HAP-1 (cell line): ENCODE data around the gene GAMT.

Experiments used
- DNase-seq, 2 experiments: peaks; one replicate each; pipeline ENCODE4 v3.0.0-alpha.2; 2016 to 2020; ENCODE audit warnings: low spot score in 2 of 2
- H3K27me3 ChIP-seq: fragments of 250-450 bp; sonication (Bioruptor Pico); 2 replicates; pipeline ENCODE4 v1.5.1; 2020; ENCODE audit warnings: low read depth, mild to moderate bottlenecking, moderate library complexity
- H3K36me3 ChIP-seq: fragments of 250-450 bp; sonication (Bioruptor Pico); replicated peaks from 2 replicates; pipeline ENCODE4 v1.5.1; 2020; ENCODE audit warnings: mild to moderate bottlenecking
- H3K4me1 ChIP-seq: fragments of 250-450 bp; sonication (Bioruptor Pico); 2 replicates; pipeline ENCODE4 v1.5.1; 2020; ENCODE audit warnings: mild to moderate bottlenecking
- H3K4me3 ChIP-seq: fragments of 250-450 bp; sonication (Bioruptor Pico); 2 replicates; pipeline ENCODE4 v1.5.1; 2020; ENCODE audit warnings: mild to moderate bottlenecking, moderate library complexity
- H3K9me3 ChIP-seq: fragments of 250-450 bp; sonication (Bioruptor Pico); 2 replicates; pipeline ENCODE4 v1.5.1; 2020; ENCODE audit warnings: mild to moderate bottlenecking, moderate library complexity
- in situ Hi-C: fragments of 300-500 bp; cut with MboI; formaldehyde crosslinking; loops from 3 replicates; pipeline ENCODE4 v1.14.3; 2020; ENCODE audit warnings: low sequenced_read_pairs, inconsistent platforms, mixed read lengths

GAMT gene

DNA sequence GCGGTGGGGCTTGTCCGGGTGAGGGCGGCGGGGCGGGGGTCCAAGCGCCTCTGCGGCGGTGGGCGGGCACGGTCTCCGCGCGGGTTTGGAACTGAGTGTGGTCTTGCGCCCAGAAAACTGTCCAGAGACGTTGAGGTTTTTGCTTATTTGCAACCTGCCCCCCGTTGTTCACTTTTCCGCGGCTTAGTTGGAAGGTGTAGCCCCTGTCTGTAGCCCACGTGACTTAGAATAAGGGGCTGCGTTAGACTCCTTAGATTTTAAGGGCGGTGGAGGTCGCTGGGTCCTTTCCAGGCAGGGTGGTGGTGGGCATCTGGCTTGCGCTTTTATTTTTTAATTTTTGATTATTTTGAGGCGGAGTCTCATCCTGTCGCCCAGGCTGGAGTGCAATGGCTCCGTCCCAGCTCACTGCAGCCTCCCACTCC, 37.6 kb upstream of the GAMT start:
- Histone ChIP-seq H3K36me3 (peaks cover 67% of the 10 kb centered on the region), H3K27me3 (no peaks in the 10 kb centered on the region), H3K4me1 (peaks cover 16% of the 10 kb centered on the region), H3K9me3 (no peaks in the 10 kb centered on the region), H3K4me3 (peak overlapping the region; percentile 99)
- in situ Hi-C loops, result no loop called here
- DNase-seq, result no peak

DNA sequence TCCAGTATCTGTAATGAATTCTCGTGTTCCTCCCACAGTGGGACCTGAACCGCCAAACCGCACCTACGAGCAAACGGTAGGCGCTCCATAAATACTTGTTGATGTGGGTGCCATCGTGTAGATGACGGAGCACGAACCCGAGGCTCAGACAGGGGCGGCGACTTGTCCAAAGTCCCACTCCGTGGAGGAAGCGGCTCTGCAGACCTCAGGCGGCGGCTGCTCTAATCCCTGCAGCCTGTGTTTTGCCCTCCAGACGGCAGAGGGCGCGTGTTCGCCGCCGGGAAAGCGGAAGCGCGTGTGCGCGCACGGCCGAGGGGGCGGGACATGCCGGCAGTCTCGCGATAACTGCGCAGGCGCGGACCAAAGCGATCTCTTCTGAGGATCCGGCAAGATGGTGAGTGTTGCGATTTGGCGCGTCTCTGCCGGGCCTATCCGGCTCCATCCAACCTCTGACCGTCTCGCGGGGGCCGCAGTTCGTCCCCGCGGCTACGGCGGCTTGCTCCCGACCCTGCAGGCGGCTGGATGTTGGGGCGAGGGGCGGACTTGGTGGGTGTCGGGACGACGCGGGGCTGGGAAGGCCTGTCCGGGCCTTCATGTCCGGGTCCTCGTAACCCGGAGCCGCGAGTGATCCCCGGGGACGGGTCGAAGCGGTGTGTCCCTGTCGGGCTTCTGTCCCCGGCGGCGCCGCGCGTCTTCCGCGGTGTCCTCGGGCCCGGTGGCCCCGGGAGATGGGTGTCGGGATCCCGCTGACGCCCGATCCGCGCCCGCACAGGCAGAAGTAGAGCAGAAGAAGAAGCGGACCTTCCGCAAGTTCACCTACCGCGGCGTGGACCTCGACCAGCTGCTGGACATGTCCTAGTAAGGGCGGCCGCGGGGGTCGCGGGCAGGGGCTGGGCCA, 36.9 kb upstream of the GAMT start, which contains the start of gene RPS15:
Gene RPS15 (plus strand): TSS at position 362 of the 898 bp plus-strand sequence. CDS start 30 bp downstream, at position 392.
- Histone ChIP-seq H3K4me3 (peak within 1 kb of the TSS; percentile 99), H3K27me3 (no peaks in the 10 kb centered on the region), H3K4me1 (peaks cover 10% of the 10 kb centered on the region), H3K9me3 (no peaks in the 10 kb centered on the region), H3K36me3 (peaks cover 68% of the 10 kb centered on the region)
- DNase-seq, result peak; percentile 80 to 95
- in situ Hi-C loops, result no loop called here

DNA sequence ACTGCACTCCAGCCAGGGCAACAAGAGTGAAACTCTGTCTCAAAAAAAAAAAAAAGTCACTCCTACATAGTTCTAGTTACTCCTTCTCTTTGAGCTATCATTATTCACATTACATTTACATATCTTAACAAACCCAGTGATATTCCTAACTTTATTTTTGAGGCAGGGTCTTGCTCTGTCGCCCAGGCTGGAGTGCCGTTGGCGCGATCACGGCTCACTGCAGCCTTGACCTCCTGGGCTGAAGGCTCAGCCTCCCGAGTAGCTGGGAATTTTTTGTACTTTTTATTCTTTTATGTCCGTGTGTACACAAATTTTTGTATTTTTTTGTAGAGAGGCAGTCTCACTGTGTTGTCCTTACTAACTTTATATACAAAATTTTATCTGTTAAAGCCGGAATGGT, 36.3 kb upstream of the GAMT start:
- no peak for DNase-seq
- Histone ChIP-seq H3K36me3 (peaks cover 70% of the 10 kb centered on the region), H3K9me3 (no peaks in the 10 kb centered on the region), H3K27me3 (no peaks in the 10 kb centered on the region), H3K4me1 (peaks cover 9% of the 10 kb centered on the region), H3K4me3 (peak overlapping the region; percentile 99)
- in situ Hi-C loops, result no loop called here

DNA sequence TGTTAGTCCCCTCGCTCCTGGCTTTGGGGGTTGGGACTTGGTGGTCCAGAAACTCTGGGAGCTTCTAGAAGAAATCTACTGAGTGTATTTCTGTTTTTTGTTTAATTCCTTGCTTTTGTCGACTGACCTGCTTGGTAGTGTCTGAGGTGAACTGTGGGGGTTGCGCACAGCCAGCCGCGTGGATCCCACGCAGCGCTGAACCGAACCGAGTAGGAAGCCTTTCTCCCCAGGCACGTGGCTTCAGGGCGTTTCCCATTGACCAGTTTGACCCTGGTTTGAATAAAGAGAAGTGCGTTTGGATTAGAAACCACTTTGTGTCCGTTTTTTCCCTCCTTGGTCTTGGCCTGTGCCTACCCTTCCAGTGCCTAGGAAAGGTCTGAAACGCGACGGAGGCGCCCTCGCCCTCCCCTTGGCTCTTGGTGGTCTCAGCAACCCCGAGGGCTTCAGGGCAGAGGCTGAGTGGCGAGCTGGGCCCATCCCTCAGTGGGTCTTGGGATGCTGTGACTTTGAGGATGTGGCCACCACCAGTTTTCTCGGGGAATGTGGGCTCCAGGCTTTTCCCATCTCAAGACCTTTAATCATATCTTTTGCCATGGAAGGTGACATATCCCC, 34.1 kb upstream of the GAMT start:
- H3K27me3 ChIP-seq, result no peaks in the 10 kb centered on the region
- no peak overlapping the region for H3K4me3 ChIP-seq
- H3K9me3 ChIP-seq, result no peaks in the 10 kb centered on the region
- DNase-seq, result no peak
- H3K36me3 ChIP-seq, result peaks cover 70% of the 10 kb centered on the region
- H3K4me1 ChIP-seq, result peaks cover 6% of the 10 kb centered on the region
- in situ Hi-C loops, result no loop called here

DNA sequence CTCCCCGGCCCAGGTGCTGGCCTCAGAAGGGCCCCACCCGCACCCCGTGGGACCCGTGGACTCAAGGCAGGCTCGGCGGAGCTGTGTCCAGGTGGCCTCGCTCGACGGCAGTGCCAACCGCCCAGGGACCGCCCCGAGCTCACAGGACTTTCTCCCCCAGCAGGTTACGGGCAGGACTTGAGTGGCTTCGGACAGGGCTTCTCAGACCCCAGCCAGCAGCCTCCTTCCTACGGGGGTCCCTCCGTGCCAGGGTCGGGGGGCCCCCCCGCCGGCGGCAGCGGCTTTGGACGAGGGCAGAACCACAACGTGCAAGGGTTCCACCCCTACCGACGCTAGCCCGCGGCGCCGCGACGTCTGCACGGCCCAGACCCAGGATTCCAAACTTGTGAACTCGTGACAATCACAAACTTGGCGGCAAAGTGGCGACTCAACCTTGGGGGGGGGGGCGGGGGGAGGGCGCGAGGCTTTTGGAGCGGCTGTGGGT, 33.3 kb upstream of the GAMT start:
- no peak for DNase-seq
- in situ Hi-C loops, result no loop called here
- H3K36me3 ChIP-seq, result peaks cover 68% of the 10 kb centered on the region
- no peaks in the 10 kb centered on the region for H3K9me3 ChIP-seq
- H3K4me3 ChIP-seq, result no peak overlapping the region
- no peaks in the 10 kb centered on the region for H3K27me3 ChIP-seq
- H3K4me1 ChIP-seq, result no peaks in the 10 kb centered on the region

DNA sequence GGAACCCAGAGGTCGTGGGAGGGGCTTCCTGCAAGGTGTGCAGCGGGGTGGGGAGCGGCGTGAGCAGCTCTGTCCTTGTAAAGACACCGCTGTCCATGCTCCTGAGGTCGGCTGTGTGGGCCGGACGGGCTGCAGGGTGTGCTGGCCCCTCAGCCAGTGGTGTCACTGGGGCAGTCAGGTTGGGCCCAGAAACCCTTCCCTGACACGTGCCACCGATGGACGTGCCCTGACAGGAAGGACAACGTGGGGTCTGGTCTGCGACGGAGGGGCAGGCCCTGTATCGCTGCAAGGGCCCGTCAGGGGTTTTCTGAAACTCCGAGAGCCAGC, 32.7 kb upstream of the GAMT start:
- Histone ChIP-seq H3K4me1 (no peaks in the 10 kb centered on the region), H3K9me3 (no peaks in the 10 kb centered on the region), H3K36me3 (peaks cover 68% of the 10 kb centered on the region), H3K27me3 (no peaks in the 10 kb centered on the region), H3K4me3 (no peak overlapping the region)
- no peak for DNase-seq
- in situ Hi-C loops, result no loop called here

DNA sequence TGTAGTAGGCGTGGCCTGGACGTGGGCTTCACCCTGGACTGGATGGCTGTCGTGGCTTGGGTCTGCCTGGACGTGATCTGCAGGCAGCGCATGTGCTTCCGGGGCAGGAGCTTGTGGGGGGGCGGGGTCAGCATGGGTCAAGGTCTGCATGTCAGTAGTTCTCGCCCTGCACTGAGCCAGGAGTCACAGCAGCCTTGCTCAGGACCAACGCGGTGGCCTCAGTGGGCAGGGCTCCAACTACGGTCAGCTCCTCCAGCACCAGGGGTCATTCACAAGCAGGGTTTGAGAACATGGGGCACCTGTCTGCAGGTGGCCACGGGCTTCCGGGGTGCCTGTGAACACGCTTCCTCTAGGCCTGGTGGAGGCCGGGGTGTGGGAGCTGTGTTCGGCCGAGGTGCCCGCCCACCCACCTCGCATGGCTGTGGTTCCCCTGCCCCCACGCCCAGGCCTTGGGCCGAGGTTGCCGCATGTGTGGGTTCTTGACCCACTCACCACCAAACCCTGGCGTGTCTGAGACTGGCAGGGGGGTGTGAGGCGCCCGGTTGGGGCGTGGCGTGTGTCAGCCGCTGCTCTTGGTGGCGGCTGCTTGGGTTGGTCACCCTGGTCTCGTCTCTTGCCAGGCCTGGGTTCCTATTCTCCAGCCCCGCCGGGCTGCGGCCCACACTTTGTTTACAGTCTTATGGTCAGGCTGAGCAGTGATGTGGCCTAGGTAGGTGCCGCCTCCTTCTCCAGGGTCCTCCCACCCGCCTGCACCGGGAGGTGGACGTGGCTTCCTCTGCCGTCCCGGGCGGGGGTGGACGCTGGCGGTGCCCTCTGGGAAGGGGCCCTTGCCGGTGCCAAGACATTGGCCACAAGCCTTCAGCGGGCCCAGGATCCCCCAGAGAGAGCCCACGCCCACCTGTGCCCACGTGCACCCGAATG, 32.0 kb upstream of the GAMT start:
- Histone ChIP-seq H3K27me3 (no peaks in the 10 kb centered on the region), H3K4me1 (no peaks in the 10 kb centered on the region), H3K36me3 (peaks cover 68% of the 10 kb centered on the region), H3K4me3 (no peak overlapping the region), H3K9me3 (no peaks in the 10 kb centered on the region)
- in situ Hi-C loops, result no loop called here
- no peak for DNase-seq

DNA sequence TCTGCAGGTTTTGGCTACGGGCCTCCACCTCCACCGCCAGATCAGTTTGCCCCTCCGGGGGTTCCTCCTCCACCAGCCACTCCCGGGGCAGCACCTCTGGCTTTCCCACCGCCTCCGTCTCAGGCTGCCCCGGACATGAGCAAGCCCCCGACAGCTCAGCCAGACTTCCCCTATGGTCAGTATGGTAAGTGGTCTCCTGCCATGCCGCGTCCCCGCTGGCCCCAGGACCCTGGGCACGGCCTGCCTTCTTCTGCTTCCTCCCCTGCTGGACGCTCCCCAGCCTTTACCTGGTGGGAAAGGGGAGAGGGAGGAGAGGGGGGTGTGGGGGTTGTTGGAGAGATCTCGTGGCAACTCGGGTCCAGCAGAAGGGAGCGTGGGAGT, 31.2 kb upstream of the GAMT start:
- H3K9me3 ChIP-seq, result no peaks in the 10 kb centered on the region
- peaks cover 74% of the 10 kb centered on the region for H3K36me3 ChIP-seq
- no peaks in the 10 kb centered on the region for H3K4me1 ChIP-seq
- H3K27me3 ChIP-seq, result no peaks in the 10 kb centered on the region
- in situ Hi-C loops, result no loop called here
- H3K4me3 ChIP-seq, result no peak overlapping the region
- no peak for DNase-seq

DNA sequence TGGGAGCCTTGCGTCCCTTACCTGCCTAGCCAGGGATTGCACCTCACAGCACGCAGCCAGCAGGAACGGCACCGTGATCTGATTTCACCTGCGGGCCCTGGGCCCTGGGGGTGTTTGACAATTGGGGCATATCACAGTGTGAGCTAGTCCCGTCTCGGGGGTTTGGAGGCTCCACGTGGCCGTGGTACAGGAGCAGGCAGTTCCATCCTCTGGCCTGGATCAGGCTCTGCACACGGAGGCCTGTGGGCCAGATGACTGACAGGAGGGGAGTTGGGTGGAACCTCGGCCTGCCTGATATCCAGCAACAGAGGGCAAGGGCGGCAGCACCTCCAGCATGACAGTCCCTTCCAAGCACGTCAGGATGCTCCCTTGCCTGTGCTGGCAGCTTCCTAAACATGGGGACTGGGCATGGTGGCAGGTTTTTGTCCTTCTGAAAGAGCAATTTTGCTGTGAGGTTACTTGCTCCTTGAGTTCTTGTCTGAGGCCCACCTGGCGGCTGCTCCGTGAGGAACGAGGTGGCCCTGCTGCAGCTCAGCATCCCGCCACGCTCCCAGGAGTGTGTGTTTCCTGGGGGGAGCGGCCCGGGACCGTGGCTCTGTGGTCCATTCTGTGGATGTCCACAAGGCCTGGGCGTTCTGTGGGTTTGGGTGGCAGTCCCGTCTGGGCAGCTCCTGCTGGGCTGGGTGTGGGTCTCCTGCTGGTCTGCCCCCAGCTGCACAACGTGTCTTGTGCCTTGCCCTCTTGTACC, 30.6 kb upstream of the GAMT start:
- H3K9me3 ChIP-seq, result no peaks in the 10 kb centered on the region
- in situ Hi-C loops, result no loop called here
- DNase-seq, result no peak
- H3K27me3 ChIP-seq, result no peaks in the 10 kb centered on the region
- no peak overlapping the region for H3K4me3 ChIP-seq
- peaks cover 79% of the 10 kb centered on the region for H3K36me3 ChIP-seq
- H3K4me1 ChIP-seq, result no peaks in the 10 kb centered on the region

DNA sequence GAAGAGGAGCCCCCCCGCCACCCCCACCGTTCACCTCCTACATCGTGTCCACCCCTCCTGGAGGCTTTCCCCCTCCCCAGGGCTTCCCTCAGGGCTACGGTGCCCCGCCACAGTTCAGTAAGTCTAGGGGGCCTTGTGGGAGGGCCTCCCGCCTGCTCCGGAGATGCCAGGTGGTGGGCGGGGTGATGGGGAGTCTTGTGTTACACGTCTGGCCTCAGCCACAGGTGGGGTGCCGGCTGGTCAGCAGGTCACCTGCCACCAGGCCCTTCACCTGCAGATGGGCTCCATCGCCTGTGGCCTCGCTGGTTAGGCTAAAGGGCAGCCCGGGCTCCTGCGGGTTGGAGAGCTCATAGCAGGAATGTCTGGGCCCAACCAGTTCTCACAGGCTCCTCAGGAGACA, 28.9 kb upstream of the GAMT start:
- in situ Hi-C loops, result no loop called here
- H3K36me3 ChIP-seq, result peaks cover 87% of the 10 kb centered on the region
- H3K4me1 ChIP-seq, result no peaks in the 10 kb centered on the region

DNA sequence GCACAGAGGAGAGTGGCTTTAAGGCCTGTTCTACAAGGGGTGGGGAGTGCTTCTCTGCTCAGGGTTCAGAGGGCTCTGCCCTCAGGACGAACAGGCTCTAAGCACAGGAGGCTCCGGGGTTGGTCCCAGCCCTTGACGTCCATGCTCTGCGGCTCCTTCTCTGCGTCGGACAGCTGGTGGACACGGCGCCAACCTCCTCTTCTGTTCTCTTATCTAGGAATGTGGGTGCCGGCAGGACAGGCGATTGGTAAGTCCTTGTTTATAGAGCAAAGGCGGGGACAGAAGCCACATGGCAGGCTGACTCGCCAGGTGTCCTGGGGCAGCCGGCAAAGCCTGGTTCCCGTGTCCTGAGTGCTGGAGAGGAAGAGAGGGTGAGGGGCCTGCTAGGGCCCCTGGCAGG, 28.4 kb upstream of the GAMT start:
- in situ Hi-C loops, result no loop called here

More for the DNA sequence above, 28.9 kb upstream of the GAMT start:
- H3K9me3 ChIP-seq, result no peaks in the 10 kb centered on the region
- no peak for DNase-seq
- H3K4me3 ChIP-seq, result no peak overlapping the region
- no peaks in the 10 kb centered on the region for H3K27me3 ChIP-seq

DNA sequence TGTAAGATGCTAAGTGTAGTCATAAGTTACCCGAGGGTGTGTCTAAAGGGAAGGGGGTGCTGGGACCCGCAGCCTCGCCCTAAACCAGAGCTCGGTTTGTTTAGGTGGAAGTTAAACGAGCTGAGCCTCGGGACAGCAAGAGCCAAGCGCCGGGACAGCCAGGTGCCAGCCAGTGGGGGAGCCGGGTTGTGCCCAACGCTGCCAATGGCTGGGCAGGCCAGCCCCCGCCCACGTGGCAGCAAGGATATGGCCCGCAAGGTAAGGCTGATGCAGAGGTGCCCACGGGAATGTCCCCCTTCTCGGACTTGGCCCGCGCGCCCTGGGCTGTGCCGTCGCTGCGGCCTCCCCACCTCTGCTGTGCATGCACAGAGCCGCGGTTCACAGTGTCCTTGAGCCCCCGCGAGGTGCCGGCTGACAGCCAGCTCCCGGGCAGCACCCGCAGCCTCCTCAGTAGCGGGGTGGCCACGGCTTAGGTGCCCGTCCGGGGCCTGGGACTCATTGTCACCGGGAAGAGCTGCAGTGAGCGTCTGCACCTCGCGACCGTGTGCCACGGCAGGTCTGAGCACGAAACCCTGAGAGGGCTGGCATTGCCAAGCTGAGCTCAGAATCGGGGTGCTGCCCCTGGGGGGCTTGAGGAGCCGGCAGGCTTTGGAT, 27.5 kb upstream of the GAMT start:
- Histone ChIP-seq H3K9me3 (no peaks in the 10 kb centered on the region), H3K36me3 (peaks cover 89% of the 10 kb centered on the region), H3K27me3 (no peaks in the 10 kb centered on the region)

More for the DNA sequence above, 28.4 kb upstream of the GAMT start:
- H3K9me3 ChIP-seq, result no peaks in the 10 kb centered on the region
- DNase-seq, result no peak
- H3K36me3 ChIP-seq, result peaks cover 91% of the 10 kb centered on the region
- H3K4me1 ChIP-seq, result no peaks in the 10 kb centered on the region
- H3K27me3 ChIP-seq, result no peaks in the 10 kb centered on the region
- no peak overlapping the region for H3K4me3 ChIP-seq

More for the DNA sequence above, 27.5 kb upstream of the GAMT start:
- Histone ChIP-seq H3K4me3 (no peak overlapping the region), H3K4me1 (no peaks in the 10 kb centered on the region)
- in situ Hi-C loops, result no loop called here
- DNase-seq, result no peak
